Small intestine (tissue), 7 donors: ENCODE measurements around the gene MBTPS1. TPM values are rescaled to one million over a fixed set of nuclear protein-coding genes. Genes with fewer than 3 reads are reported as not detected.
A peak's percentile ranks its signal among the peaks of the same experiment; 100 is the strongest.

Experiments
- DNase-seq, 2 donors: peaks; one replicate each; pipeline versions ENCODE4 v3.0.0 to v3.0.0-alpha.2; 2013
- FAIRE-seq: peaks from 2 replicates; lab custom pipeline; 2012; peaks lifted over from hg19 to GRCh38; lab: Jason Lieb, UNC
- H3K27ac ChIP-seq, 3 donors: one replicate each; pipeline ENCODE4 v1.5.1; 2013; ENCODE audit warnings: low read length in 2 of 3, mild to moderate bottlenecking in 2 of 3, control low read depth in 1 of 3, inconsistent platforms in 1 of 3, low read depth in 1 of 3, moderate library complexity in 1 of 3
- H3K27me3 ChIP-seq, 3 donors: one replicate each; pipeline ENCODE4 v1.6.1; 2013; ENCODE audit warnings: low read length in 3 of 3, inconsistent platforms in 1 of 3; ENCODE audit not compliant: control insufficient read depth in 3 of 3, insufficient read depth in 3 of 3
- H3K36me3 ChIP-seq, 3 donors: one replicate each; pipeline ENCODE4 v1.6.1; 2013; ENCODE audit warnings: low read length in 3 of 3, inconsistent platforms in 1 of 3, low read depth in 1 of 3, mild to moderate bottlenecking in 1 of 3, moderate library complexity in 1 of 3; ENCODE audit not compliant: control insufficient read depth in 3 of 3, insufficient read depth in 2 of 3
- H3K4me1 ChIP-seq, 3 donors: one replicate each; pipeline ENCODE4 v1.6.1; 2013; ENCODE audit warnings: low read length in 2 of 3, inconsistent platforms in 1 of 3, low read depth in 1 of 3, mild to moderate bottlenecking in 1 of 3, moderate library complexity in 1 of 3; ENCODE audit not compliant: control insufficient read depth in 3 of 3, insufficient read depth in 2 of 3
- H3K4me3 ChIP-seq, 3 donors: one replicate each; pipeline ENCODE4 v1.5.1; 2013; ENCODE audit warnings: low read length in 3 of 3, control low read depth in 1 of 3, inconsistent platforms in 1 of 3, low read depth in 1 of 3, mild to moderate bottlenecking in 1 of 3, moderate library complexity in 1 of 3
- H3K9me3 ChIP-seq, 2 donors: one replicate each; pipeline ENCODE4 v1.6.1; 2013; ENCODE audit warnings: low read depth in 1 of 2, low read length in 1 of 2; ENCODE audit not compliant: control insufficient read depth in 2 of 2, insufficient read depth in 1 of 2
- WGBS, 3 donors: extraction: QIAGEN DNeasy Blood & Tissue Kit; methylation state at CpG; one replicate each; pipeline ENCODE4 v1.1.7; 2013; 5-methylcytosine and 5-hydroxymethylcytosine counted together
- polyA plus RNA-seq, 4 donors: library from polyadenylated mRNA; stranded (reverse) in 3 of 4; unstranded in 1 of 4; fragments of 200-250 nt in 3 of 4; fragments of 120-200 nt in 1 of 4; gene quantifications; one replicate each; pipeline versions ENCODE4 v1.2.1 to v1.2.3, GENCODE V29; 2013
- donor health status: healthy with polysubstance abuse.
- donor health status: control.
- donor health status: control.
- donor health status: Bipolar disorder and iron deficiency.
- donor health status: healthy.

MBTPS1 gene
- polyA plus RNA-seq, 4 donors = 24.0 to 69.0 (median 35.7) TPM

DNA sequence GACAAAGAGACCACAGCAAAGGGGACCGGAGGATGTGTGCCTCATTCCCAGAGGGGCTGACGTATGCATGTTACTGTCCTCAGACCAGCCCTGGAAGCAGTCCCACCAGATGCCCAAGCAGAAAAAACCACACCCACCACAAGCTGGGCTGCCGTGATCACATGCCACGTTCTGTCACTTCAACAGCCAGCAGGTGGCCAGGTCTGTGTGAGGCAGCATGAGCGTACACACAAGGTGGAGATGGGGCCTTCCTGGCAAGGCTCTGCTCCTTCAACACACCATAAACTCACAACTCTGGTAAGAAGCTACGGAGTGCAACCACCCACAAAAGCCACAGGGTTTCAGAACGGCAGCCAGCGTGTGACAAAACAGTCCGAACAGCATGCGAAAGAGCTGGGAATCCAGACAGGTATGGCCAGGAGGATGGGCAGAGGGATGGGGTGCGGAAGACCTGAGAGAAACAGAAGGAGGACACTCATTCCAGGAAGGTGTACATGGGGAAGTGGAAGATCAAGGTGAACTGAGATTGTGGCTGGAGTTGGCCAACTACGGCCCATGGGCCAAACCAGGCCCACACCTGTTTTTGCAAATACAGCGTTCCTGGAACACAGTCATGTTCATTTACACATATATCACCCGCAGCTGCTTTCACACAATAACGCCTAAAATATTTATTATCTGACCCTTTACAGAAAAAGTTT, 27.9 kb downstream of the MBTPS1 start:
- FAIRE-seq (no peak), DNase-seq (peak; percentile 11 to 14)
- no peaks in the 10 kb centered on the region for H3K4me1 ChIP-seq
- no peak overlapping the region for H3K4me3 ChIP-seq
- peak overlapping the region in 1 of 3 donors; percentile 37 for H3K27ac ChIP-seq
- WGBS, 3 donors = 59 to 78% (median 71%) methylated on average over 15 of the region's 15 CpGs
- H3K9me3 ChIP-seq = no peaks in the 10 kb centered on the region
- H3K27me3 ChIP-seq = no peaks in the 10 kb centered on the region
- H3K36me3 ChIP-seq = peaks cover 24 to 61% (median 33%) of the 10 kb centered on the region in 3 donors

- no peak overlapping the region for H3K4me3 ChIP-seq
- H3K36me3 ChIP-seq = peaks cover 16 to 55% (median 23%) of the 10 kb centered on the region in 3 donors
- WGBS, 3 donors = 78 to 88% (median 80%) methylated on average over 11 of the region's 11 CpGs
- no peak for FAIRE-seq
- no peaks in the 10 kb centered on the region for H3K27me3 ChIP-seq
- no peaks in the 10 kb centered on the region for H3K4me1 ChIP-seq
- no peak overlapping the region for H3K27ac ChIP-seq
- DNase-seq = no peak
- H3K9me3 ChIP-seq = no peaks in the 10 kb centered on the region
Measured at GRCh38 chr16:84087466-84088151, 29.1 kb downstream of the MBTPS1 start.

DNA sequence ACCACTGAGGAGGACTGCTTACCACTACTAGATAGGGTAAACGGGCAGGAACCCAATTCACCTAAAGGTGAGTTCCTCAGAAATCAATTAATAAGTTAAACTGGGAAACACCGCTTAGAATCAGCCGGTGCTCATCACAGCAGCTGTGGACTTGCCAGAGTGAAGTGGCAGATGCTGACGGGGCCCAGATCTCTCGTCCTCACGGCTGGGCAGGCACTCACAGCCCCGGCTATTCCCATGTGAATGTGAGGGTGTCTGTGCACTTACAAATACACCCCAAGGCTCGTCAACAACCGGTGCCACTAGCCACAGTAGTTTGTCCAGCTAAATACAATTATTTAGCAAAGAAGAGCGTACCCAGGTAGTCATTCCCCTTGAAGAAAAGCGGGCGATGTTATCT, 29.7 kb downstream of the MBTPS1 start:
- no peaks in the 10 kb centered on the region for H3K9me3 ChIP-seq
- no peak overlapping the region for H3K4me3 ChIP-seq
- DNase-seq (no peak), FAIRE-seq (no peak)
- H3K27ac ChIP-seq = no peak overlapping the region
- H3K27me3 ChIP-seq = no peaks in the 10 kb centered on the region
- H3K4me1 ChIP-seq = no peaks in the 10 kb centered on the region
- H3K36me3 ChIP-seq = peaks cover 16 to 59% (median 21%) of the 10 kb centered on the region in 3 donors
- WGBS, 3 donors = 88 to 89% (median 88%) methylated on average over 12 of the region's 12 CpGs

GRCh38 chr16:84086341-84086740, 30.4 kb downstream of the MBTPS1 start:
- DNase-seq = no peak
- Histone ChIP-seq H3K9me3 (no peaks in the 10 kb centered on the region), H3K4me1 (no peaks in the 10 kb centered on the region), H3K27ac (no peak overlapping the region), H3K4me3 (no peak overlapping the region), H3K27me3 (no peaks in the 10 kb centered on the region), H3K36me3 (peaks cover 13 to 62% (median 21%) of the 10 kb centered on the region in 3 donors)
- no peak for FAIRE-seq
- WGBS, 3 donors = 83 to 92% (median 88%) methylated on average over 11 of the region's 11 CpGs

GRCh38 chr16:84085773-84086172, 31.0 kb downstream of the MBTPS1 start:
- 51 to 66% (median 63%) methylated on average over 6 of the region's 6 CpGs for WGBS, 3 donors
- Histone ChIP-seq H3K4me3 (no peak overlapping the region), H3K27ac (no peak overlapping the region), H3K4me1 (no peaks in the 10 kb centered on the region), H3K9me3 (no peaks in the 10 kb centered on the region), H3K27me3 (no peaks in the 10 kb centered on the region), H3K36me3 (peaks cover 18 to 61% (median 23%) of the 10 kb centered on the region in 3 donors)
- no peak for DNase-seq
- FAIRE-seq = no peak

DNA sequence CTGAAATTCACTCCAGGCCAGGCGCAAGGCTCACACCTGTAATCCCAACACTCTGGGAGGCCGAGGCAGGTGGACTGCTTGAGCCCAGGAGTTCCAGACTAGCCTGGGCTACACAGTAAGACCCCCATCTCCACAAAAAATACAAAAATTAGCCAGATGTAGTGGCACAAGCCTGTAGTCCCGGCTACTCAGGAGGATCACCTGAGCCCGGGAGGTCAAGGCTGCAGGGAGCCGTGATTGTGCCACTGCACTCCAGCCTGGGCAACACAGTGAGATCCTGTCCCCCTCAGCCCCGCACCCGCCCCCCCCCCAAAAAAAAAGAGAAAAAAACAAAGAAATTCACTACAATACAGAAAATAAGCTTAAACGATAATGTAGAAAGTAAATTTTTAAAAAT, 31.5 kb downstream of the MBTPS1 start:
- H3K27ac ChIP-seq = no peak overlapping the region
- H3K36me3 ChIP-seq = peaks cover 18 to 64% (median 22%) of the 10 kb centered on the region in 3 donors
- WGBS, 3 donors = 81 to 84% (median 82%) methylated on average over 8 of the region's 8 CpGs

GRCh38 chr16:84084570-84085270, 32.0 kb downstream of the MBTPS1 start:
- Histone ChIP-seq H3K4me1 (no peaks in the 10 kb centered on the region), H3K36me3 (peaks cover 15 to 65% (median 20%) of the 10 kb centered on the region in 3 donors), H3K4me3 (no peak overlapping the region), H3K27me3 (no peaks in the 10 kb centered on the region), H3K27ac (no peak overlapping the region), H3K9me3 (no peaks in the 10 kb centered on the region)
- DNase-seq (peak; percentile 74 to 79), FAIRE-seq (no peak)
- 41 to 51% (median 44%) methylated on average over 11 of the region's 11 CpGs for WGBS, 3 donors

More for the DNA sequence above, 31.5 kb downstream of the MBTPS1 start:
- no peaks in the 10 kb centered on the region for H3K27me3 ChIP-seq
- no peaks in the 10 kb centered on the region for H3K9me3 ChIP-seq
- no peak overlapping the region for H3K4me3 ChIP-seq
- no peak for DNase-seq
- FAIRE-seq = no peak
- H3K4me1 ChIP-seq = no peaks in the 10 kb centered on the region

GRCh38 chr16:84082835-84083569, 33.7 kb downstream of the MBTPS1 start:
- no peak overlapping the region for H3K4me3 ChIP-seq
- peaks cover 17 to 62% (median 20%) of the 10 kb centered on the region in 3 donors for H3K36me3 ChIP-seq
- H3K4me1 ChIP-seq = no peaks in the 10 kb centered on the region
- no peak overlapping the region for H3K27ac ChIP-seq
- no peaks in the 10 kb centered on the region for H3K27me3 ChIP-seq
- no peaks in the 10 kb centered on the region for H3K9me3 ChIP-seq
- DNase-seq (no peak), FAIRE-seq (no peak)
- WGBS, 3 donors = 84 to 92% (median 87%) methylated on average over 11 of the region's 11 CpGs
